NOMO-1 treated with dmso at 0.1 percent for 144 hours (cell line): ENCODE data around the gene MCHR1.

Experiments
- DNase-seq: peaks from one replicate; lab custom pipeline; 2025; ENCODE audit not compliant: unreplicated experiment; lab: John Stamatoyannopoulos, UW

MCHR1 gene, protein sequence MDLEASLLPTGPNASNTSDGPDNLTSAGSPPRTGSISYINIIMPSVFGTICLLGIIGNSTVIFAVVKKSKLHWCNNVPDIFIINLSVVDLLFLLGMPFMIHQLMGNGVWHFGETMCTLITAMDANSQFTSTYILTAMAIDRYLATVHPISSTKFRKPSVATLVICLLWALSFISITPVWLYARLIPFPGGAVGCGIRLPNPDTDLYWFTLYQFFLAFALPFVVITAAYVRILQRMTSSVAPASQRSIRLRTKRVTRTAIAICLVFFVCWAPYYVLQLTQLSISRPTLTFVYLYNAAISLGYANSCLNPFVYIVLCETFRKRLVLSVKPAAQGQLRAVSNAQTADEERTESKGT

GRCh38 chr22:40679249-40679963, at the start of gene MCHR1:
TSS of gene MCHR1 (plus strand) at chr22:40679484. CDS start at chr22:40679653, 169 bp downstream.
- DNase-seq, result no peak

DNA sequence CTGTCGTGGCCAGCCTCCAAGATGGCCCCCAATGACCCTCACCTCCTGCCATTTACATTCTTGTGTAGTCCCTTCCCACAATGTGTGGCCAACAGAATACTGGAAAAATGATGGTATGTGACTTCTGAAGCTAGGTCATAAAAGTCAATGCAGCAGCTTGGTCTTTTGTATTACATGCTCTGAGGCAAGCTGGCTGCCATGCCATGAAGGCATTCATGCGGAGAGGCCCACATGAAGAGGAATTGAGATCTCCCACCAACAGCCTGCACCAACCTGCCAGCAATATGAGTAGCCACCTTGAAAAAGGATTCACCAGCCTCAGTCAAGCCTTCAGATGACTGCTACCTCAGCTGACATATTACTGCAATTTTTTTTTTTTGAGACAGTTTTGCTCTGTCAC, 47.4 kb upstream of the MCHR1 start:
- DNase-seq, result no peak

- no peak for DNase-seq
These were observed 46.2 kb upstream of the MCHR1 start for GRCh38 chr22:40633036-40633435.

GRCh38 chr22:40634119-40634903, 45.0 kb upstream of the MCHR1 start:
- no peak for DNase-seq

GRCh38 chr22:40635043-40635939, 44.0 kb upstream of the MCHR1 start:
- DNase-seq, result no peak

GRCh38 chr22:40635940-40636379, 43.3 kb upstream of the MCHR1 start:
- DNase-seq, result no peak

- peak; percentile 99 for DNase-seq
These were observed 42.7 kb upstream of the MCHR1 start, which contains the start of gene MRTFA for GRCh38 chr22:40636380-40637182. TSS of gene MRTFA (minus strand) at chr22:40636719.

DNA sequence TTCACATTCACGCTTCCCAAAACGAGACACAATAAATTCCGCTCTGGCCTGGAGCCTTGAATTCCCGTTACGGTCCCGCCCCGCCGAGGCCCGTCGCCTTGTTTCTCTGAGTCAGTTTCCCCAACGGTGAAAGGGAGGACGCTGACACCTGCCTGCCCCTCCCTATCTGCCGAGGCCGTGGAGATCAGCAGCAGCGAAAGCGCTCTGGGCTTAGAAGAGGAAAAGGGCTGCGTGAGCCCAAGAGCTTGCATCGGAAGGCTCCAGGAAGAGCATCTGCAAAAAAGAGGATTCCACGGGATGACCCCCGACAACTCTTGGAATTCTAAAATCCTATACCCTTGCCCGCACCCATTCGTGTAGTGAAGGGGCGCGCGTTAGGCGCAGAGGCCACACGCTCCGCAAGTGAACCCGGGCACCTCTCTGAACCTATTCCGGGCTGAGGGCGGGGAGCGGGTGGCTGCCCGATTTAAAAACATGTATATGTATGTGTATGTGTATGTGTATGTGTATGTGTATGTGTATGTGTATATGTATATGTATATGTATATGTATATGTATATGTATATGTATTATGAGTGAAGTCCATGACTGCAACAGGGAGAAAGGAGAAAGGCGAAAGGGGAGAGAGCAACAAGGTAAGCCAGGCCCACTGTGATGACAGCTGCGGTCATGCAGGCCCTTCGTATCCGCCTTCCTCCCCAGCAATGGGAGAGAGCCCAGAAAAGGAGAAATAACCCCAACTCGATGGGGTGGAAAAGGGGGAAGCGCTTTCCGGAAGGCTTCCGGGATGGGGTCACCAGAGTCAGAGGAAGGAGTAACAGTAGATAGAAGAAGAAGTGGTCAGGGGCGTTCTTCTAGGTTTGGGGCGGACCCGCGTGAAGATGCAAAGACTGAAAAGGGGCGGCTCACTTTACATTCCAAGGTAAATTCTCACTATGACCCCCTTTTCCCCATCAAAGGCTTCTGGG, 41.8 kb upstream of the MCHR1 start:
- DNase-seq, result peak; percentile 44

DNA sequence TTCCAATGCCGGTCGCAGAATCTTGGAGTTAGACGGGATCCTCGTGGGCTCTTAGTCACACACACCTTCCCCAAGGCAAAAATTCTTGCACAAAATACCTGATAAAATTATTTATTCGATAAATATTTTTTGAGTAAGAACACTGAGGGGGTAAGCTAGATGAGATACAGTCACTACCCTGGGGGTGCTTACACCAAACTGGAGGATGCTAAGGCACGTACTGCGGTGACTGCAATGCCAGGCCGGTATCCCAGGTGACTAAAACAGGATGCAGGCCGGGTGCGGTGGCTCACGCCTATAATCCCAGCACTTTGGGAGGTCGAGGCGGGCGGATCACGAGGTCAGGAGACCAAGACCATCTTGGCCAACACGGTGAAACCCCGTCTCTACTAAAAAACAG, 41.0 kb upstream of the MCHR1 start:
- DNase-seq, result no peak

DNA sequence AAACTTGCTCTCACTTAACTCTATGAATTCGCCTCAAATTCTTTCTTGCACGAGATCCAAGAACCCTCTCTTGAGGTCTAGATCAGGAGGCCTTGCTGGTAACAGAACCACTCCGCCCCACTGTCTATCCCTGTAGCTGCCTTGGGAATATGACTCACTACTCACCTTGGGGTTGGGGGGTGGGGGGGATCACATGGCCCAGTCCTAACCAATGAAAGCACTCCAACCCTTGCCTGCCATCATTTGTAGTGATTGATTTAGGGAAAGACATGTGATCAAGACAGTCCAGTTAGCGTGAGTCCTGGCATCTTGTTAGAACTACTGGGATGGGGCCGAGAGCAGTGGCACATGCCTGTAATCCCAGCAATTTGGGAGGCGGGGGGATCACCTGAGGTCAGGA, 38.0 kb upstream of the MCHR1 start:
- no peak for DNase-seq

GRCh38 chr22:40642316-40642715, 37.0 kb upstream of the MCHR1 start:
- no peak for DNase-seq

GRCh38 chr22:40645579-40646197, 33.6 kb upstream of the MCHR1 start:
- no peak for DNase-seq

DNA sequence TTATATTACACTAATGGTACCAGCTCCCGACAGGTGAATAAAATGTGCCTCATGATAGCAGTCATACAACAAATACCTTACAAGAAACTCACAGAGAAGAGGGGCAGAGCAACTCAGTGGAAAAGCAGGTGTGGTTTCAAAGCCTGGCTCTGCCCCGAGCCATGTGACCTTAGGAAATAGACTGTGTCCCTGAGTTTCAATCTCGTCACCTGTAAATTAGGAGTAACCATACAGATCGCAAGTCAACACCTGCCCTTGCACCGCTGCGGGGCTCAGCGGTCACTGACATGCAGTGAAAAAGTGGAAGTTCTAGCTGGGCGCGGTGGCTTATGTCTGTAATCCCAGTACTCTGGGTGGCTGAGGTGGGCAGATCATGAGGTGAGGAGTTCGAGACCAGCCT, 30.9 kb upstream of the MCHR1 start:
- DNase-seq, result no peak

DNA sequence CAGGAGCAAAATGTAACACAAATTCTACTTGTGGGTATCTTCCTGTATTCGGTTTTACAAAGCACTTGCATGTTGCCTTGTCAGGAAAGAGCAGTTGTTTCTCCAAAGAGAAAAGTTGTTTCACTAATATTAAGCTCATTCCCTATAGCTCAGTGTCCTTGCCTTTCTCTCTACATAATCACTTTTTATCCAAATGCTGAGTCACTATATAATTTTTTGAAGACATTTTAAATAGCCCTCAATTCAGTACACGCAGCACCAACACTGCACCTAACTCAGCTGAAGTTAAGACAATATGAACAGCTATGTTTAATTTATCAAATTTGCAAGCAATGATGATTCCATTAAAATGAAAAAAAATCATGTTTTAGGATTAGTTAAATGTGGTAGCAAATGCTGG, 28.2 kb upstream of the MCHR1 start:
- DNase-seq, result no peak

GRCh38 chr22:40651563-40652501, 27.5 kb upstream of the MCHR1 start:
- peak; percentile 99 for DNase-seq

DNA sequence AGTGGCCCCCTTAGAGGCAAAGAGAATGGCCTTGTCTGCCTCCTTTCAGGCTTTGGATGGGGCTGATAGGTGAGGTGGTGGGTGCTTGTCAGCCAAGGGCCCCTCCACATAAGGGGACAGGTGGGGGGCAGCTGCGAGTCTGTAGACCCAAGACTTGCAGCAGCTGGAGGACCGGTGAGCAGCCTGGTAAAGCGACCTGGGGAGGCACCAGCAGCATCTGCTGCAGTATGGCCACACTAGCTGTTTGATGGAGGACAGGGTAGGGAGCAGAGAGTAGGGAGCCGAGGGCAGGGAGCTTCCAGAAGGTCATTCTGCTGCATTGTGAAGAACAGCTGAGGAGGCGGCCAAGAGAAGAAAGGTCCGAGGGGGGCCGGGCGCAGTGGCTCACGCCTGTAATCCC, 25.9 kb upstream of the MCHR1 start:
- DNase-seq, result no peak

- no peak for DNase-seq
These were observed 24.6 kb upstream of the MCHR1 start for GRCh38 chr22:40654522-40655167.
